ENCODE measurements around the gene LZTS2.

LZTS2 gene

DNA sequence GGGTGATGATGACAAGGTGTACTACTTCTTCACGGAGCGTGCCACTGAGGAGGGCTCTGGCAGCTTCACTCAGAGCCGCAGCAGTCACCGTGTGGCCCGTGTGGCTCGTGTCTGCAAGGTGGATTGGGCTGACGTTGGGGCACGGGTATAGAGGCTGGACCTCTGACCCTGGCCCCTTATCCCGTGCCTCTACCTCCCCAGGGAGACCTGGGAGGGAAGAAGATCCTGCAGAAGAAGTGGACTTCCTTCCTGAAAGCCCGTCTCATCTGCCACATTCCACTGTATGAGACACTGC lies 20.8 kb upstream of the LZTS2 start:
- no peak for DNase-seq

DNA sequence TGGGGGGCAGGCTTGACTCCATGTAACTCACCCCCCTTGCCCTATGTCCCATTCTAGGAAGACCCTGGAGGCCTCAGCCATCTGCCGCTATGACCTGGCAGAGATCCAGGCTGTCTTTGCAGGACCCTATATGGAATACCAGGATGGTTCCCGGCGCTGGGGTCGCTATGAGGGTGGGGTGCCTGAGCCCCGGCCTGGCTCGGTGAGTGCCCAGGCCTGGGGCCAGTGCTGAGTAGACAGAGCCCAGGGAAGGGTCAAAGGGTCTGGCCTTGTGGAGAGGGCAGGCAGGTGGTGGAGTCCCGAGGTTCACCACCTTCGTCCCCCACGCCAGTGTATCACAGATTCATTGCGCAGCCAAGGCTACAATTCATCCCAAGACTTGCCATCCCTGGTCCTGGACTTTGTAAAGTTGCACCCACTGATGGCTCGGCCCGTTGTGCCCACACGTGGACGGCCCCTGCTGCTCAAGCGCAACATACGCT lies 19.8 kb upstream of the LZTS2 start:
- DNase-seq, result no peak

GRCh38 chr10:100980311-100980710 lies 19.3 kb upstream of the LZTS2 start:
- no peak for DNase-seq

GRCh38 chr10:100980711-100981110 lies 18.9 kb upstream of the LZTS2 start:
- DNase-seq, result no peak

- DNase-seq, result no peak
These were observed 18.3 kb upstream of the LZTS2 start for GRCh38 chr10:100981178-100981772.

DNA sequence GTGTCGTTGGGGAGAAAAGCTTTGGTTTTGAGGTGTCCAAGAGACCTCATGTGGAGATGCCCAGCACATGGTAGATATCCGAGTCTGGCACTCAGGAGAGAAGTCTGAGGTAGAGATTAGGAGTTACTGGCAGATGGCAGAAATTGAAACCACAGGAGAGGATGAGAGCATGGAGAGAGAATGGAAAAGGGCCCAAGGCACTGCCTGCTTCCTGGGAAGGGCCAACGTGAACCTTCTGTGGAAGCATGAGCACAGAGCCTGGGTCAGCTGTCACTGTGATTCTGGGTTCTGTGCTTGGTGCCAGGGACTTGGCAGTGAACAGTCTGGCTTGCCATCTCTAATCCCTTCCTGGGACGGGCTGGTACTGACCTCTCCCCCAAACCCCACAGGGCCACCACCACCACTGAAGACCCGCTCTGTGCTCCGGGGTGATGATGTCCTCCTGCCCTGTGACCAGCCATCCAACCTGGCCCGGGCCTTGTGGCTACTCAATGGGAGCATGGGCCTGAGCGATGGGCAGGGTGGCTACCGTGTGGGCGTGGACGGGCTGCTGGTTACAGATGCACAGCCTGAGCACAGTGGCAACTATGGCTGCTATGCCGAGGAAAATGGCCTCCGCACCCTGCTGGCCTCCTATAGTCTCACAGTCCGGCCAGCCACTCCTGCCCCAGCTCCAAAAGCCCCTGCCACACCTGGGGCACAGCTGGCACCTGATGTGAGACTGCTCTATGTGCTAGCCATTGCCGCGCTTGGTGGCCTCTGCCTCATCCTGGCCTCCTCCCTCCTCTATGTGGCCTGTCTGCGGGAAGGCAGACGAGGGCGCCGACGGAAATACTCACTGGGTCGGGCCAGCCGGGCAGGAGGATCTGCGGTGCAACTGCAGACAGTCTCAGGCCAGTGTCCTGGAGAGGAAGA lies 16.4 kb upstream of the LZTS2 start:
- DNase-seq, result no peak

DNA sequence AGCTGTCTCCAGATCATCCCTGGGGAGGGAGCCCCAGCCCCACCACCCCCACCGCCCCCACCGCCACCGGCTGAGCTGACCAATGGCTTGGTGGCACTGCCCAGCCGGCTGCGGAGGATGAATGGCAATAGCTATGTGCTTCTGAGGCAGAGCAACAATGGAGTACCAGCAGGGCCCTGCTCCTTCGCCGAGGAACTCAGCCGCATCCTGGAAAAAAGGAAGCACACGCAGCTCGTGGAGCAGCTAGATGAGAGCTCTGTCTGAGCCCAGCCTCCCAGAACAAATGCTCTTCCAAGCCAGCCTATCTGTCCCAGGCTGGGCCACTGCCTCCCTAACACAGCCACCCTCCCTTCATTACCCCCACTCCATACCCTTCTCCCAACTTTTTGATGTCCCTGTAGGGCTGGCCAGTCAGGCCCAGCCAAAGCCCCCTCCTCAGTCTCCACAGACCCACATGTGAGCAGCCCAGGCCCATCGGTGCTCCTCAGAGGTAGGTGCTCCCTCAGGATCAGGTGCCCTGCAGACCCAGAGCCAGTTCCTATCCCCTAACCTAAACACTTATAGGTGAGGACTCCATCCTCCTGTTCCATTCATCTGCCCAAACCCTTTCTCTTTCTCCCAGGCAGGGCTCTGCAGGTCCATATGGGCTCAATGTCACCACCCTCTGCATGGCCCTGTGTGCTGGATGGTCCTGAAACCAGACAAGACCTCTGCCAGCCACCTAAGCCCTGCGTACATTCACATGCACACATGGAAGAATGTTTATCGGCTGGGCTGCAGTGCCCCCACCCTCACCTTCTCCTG lies 15.5 kb upstream of the LZTS2 start:
- no peak for DNase-seq

GRCh38 chr10:100984672-100985177 lies 14.9 kb upstream of the LZTS2 start:
- DNase-seq, result no peak

- no peak for DNase-seq
These were observed 14.3 kb upstream of the LZTS2 start for GRCh38 chr10:100985336-100985735.

DNA sequence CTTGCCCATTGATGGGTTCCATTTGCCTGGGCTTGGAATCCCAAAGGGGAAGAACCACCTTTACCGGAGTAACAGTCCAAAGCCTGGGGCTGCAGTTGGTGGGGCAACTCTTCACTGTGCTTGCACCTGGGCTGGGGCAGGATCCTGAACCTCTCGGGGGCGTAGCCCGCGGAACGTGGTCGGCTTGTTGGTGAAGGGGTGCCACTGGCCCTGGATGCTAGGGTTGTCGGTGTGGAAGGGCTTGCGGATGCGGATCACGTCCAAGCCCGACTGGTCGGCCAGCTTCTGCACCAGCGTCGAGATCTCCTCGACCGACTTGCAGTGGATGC lies 13.0 kb upstream of the LZTS2 start:
- no peak for DNase-seq

- DNase-seq, result peak; percentile 82 to 85
These were observed 12.5 kb upstream of the LZTS2 start, which contains the start of the genes MRPL43 and TWNK for GRCh38 chr10:100986952-100987684. Gene MRPL43, minus strand, starts transcription at chr10:100987497. Its CDS starts 54 bp downstream, at chr10:100987443. Gene TWNK, plus strand, starts transcription at chr10:100987543. Its CDS starts 668 bp downstream, at chr10:100988211.

DNA sequence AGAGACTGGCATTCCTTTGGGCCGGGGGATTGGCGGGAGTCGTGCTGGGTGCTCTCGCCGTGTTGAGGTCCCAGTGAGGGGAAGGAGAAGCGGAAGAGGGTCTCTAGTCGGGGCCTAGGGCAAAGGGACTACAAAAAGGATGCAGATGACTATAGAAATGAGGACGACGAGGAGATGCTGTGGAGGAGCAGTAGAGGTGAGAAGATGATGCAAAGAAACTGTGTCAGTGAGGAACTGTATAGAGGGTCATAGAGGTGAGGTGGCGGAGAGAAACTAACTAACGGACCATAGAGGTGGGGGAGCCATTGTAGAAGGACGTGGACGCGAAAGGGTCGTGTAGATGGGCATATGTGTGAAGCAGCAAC lies 11.9 kb upstream of the LZTS2 start:
- DNase-seq, result no peak

- DNase-seq, result no peak
These were observed 11.4 kb upstream of the LZTS2 start for GRCh38 chr10:100988166-100988565.

GRCh38 chr10:100989088-100989487 lies 10.5 kb upstream of the LZTS2 start:
- no peak for DNase-seq

DNA sequence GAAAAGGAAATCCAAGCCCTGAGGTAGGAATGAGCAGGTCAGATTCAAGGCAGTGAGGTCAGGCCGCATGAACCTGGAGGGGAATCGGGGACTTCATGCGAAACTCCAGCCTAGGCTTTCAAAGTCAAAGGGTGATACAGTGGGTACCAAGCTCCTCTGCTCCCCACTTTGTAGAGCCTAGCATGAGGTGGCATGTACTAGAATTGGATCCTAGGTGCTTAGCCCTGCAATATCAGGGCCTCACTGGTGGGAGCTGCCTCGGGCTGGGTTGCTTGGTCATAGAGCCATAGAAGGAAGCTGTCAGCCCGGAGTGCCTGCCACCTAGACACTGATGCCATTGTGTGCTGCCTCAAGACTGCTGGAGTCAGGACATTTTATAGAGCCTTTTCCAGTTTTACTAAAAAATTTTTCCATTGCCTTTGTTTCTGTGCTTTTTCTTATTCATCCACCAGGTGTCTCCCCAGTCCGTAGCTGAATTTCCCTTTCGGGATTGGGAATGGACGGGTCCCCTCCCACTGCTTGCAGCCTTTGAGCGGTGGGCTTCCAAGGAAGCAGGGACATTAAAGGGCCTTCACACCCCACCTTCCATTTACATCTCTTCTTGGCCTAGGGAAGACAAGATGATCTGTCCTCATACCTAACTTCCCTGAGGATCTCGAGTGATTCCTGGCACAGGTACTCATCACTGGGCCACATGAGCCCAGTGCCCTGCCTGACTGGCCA lies 5.5 kb upstream of the LZTS2 start:
- DNase-seq, result no peak

GRCh38 chr10:100995181-100995580 lies 4.4 kb upstream of the LZTS2 start:
- DNase-seq, result no peak

GRCh38 chr10:100996678-100997359 lies 2.8 kb upstream of the LZTS2 start:
- DNase-seq, result peak in 1 of 2 experiments; percentile 13

- peak; percentile 57 for DNase-seq
These were observed 2.0 kb upstream of the LZTS2 start for GRCh38 chr10:100997360-100998182.

GRCh38 chr10:100998183-100998990 lies 1.2 kb upstream of the LZTS2 start:
- peak; percentile 50 to 57 for DNase-seq

All from activated CD4-positive, alpha-beta T cell treated with anti-CD3 and anti-CD28 coated beads, Interleukin-2, amount 50 U/mL, for 4 hours (primary cell).